Colon (tissue), 2 donors: ENCODE data around the gene NELFCD.
"Not testable (repeated sequence)": the region's sequence is repeated elsewhere in the genome, so short reads cannot be mapped to it uniquely, and the experiment has no call there.

ENCODE experiments used
- FAIRE-seq: peaks from 2 replicates; lab custom pipeline; 2012; peaks lifted over from hg19 to GRCh38; lab: Jason Lieb, UNC
- donor health status: control.
- donor health status: control.

NELFCD gene

DNA sequence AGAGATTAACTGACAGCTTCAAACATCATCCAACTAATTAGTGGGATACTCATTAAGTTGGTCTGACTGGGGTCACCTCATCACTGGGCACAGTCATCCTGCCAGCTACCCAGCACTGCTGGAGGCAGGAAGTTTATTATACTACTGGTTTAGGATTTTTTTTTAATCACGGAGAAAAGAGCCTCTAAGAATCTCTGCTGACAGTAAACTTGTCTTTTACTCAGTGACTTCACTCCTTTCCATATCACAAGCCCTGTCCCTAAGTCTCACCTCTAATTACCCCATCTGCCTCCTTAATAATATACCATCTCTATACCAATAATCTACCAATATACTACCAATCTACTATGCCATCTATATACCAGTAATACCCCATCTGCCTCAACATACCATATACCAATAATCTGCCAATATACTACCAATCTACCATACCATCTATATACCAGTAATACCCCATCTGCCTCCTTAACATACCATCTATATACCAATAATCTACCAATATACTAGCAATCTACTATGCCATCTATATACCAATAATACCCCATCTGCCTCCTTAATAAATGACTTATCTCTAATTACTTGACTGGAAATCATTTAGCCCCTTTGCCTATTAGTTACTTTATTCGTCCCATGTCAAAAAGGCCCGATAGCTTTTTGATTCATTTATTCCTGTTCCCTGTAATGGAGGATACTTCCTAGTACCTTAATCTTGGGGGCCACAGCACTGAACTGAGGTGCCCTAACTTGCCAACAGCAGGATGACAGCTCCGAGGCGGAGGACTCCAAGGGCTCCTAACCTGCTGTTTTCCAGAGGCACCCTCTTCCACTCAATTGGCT is 46.1 kb downstream of the NELFCD start:
- no peak for FAIRE-seq

DNA sequence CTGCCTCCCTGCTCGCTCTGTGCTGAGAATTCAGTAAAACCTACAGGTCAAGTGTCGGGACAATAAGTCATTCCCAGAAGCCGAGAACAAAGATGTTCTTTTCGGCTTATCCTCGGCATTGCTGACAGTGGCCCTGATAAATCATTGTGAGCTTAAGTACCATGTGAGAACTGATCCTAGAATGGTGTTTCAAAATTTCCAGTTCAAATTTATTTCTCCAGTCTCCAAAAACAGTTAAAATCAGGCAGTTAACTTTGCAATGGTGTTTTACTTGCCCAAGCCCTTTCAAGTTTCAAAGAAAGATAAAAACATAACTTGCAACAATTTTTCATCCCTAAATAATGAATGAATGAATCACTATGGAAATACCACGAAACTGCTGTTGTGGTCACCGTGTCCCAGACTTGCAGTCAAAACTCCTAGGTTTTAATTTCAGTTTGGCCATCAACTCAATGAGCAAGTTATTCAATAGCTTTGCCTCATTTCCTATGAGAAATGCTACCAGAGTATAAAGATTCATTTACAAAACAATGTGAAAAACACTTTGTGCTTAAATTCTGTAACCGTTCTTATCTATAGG is 46.8 kb downstream of the NELFCD start:
- FAIRE-seq = no peak

DNA sequence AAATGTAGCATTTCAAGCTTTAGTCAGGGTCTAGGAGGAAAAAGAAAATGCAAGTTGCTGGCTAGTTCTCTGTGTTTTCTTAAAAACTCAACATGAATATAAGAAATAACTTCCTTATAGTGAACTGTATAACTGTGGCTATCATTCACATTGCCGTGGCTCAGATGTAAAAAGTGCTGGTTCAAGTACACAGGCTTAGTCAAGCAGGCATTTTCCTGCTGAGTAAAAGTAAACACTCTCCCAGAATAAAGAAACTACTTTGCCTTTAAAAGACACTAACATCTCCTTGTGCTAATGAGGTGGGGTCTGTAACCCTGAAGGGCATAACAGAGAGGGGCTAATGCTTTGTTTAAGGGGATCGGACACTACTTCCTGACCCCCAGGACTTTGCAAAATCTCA is 47.8 kb downstream of the NELFCD start:
- FAIRE-seq = no peak

DNA sequence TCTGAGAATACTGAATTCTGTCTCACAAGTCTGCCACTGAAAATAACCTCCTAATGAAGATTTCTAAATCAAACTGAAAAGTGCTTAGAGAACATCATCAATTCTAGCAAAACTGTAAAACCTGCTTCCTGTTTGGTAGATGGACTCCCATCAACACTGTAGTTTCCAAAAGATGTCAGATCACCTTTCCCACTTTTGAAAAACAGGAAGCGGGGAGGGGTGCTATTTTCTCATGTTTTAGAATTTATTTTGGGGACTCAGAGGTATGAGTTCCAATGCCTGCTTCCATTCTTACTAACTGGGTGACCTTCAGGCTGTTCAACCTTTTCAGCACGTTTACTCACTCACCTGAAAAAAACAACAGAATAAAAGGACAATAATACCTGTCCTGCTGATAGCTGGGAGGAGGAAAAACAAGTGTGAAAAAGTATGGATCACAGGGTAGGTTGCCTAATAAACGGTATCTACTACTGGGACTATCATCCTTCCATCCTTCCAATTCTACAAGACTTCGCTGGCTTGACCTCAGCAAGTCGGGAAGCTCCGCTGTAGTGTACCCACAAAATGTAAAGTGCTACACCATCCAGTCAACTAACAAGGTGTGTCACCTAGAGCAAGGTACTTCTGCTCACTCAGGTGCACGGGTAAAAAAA is 50.0 kb downstream of the NELFCD start:
- FAIRE-seq = no peak

DNA sequence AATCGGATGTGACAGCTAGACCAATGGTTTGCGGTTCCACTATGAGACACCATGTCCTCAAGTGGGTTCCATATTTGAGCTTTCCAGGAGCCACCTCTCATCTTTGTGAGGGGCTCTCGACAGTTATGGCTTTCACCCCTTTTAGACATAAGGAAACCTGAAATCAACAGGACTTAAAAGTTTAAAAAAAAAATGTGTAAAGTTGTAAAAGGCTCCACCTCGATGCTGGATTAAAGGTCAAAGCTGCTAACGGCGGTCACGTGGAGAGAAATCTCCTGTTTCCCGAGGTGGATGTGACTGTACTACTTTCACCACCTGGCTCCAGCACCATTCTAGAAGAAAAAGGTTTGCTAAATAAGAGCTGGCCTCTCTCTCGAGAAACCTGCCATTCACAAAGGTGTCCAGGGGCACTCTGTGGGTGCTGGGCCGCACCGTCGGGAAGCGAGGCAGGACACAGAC is 50.5 kb downstream of the NELFCD start:
- FAIRE-seq = no peak

DNA sequence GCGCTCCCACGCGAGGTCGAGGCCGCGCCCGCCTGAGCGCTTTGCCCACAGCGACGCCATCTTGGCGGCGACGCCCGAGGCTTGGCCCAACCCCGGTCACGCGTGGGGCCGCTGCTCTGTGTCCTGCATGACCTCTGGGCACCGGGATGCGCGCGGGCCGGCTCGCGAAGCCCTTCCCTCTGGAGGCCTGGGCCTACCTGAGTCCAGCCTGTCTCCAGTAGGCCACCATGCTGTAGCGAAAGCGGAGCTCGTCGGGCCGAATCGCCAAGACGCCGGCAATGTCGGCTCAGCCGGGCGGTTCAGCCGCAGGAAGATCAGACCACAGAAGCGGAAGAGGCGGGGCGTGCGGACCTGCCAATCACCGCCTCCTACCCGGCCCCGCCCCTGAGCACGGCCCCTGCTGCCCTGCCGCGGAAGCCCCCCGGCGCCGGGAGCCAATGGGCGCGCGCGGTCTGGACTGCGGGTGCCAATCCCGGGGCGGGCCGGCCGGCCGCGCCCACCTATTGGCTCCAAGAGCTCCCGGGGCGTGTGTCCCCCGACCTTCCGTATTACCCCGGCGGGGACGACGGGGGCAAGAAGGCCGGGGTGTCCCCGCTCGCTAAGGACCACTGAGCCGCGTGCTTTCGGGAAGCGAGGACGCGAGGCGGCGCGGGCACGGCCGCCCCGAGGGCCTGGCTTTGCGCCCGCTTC is 51.1 kb downstream of the NELFCD start, which contains the start of gene ATP5F1E:
Gene ATP5F1E (minus strand): TSS at position 313 of the 690 bp plus-strand sequence. CDS start 84 bp downstream, at position 229.
- FAIRE-seq = no peak

DNA sequence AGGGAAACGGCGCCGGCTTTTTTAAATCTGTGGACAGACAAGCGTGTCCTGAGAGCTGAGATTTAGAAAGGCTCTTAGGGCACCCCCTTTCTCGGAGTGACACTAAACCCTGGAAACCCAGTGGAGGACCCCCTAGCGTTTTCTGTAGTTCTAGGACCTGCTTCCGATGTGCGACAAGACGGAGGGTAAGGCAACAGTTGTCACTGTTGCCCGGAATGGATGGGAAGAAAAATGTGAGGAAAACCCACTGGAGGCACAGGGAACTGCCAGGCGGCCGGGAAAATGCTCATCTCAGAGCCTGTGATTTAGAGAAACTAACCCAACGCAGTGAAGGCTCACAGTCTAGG is 51.6 kb downstream of the NELFCD start:
- FAIRE-seq = no peak

DNA sequence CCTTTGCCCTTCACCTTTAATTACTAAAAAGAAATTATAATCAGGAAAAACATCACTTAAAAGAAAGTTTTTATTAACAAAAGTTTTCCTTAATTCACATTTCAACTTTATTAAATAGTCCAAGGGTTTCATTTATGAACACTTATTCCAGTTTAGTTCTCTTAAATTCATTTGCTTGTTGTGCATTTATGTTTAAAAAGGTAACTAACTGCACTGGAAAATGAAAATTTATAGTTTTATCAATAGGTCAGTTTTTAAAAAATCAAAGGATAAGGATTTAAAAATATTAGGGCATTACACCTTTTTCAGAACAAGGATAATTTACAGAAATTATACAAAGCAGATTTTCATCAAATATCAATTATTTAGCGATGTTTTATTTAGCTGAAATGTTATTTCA is 52.0 kb downstream of the NELFCD start:
- no peak for FAIRE-seq

DNA sequence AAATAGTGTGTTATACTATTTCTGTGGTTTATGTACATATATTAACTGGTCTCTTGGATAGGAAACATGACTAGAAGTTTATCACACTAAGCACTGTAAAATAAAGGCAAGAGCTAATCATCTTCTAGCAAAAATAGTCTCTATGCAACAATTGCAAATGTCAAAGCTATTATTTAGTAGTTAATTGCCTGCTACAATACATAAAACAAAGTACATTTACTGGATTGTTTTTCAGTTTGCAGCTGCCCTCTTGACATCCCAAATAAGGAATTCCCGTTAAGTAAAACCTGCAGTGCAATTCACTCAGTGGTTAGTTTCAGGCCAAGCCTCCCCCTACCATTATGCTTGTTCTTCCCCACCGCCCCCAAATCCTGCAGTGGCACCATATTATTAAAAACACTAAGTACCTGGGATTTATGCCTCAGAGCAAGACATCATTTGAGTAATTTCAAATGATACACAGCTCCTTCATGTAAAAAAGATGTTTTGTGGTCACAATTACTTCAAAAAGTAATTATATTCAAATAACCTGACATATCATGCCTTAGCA is 52.6 kb downstream of the NELFCD start:
- FAIRE-seq = no peak

DNA sequence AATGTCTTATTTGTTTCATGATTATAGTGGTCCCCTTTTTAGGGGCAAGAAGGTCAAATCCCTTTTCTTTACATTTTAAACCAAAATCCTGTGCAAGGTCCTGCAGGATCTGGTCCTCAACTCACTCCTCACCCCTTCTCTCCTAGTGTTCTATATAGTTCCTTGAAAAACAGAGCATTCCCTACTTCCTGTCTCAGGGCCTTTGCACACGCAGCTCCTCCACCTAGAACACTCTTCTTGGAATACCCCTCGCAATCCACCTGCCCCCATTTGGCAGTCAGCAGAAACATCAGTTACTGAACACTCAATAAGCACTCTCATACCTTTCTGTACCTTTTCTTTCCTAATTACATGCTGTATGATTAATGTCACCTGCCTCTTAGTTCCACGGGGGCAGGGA is 54.3 kb downstream of the NELFCD start:
- FAIRE-seq = no peak

DNA sequence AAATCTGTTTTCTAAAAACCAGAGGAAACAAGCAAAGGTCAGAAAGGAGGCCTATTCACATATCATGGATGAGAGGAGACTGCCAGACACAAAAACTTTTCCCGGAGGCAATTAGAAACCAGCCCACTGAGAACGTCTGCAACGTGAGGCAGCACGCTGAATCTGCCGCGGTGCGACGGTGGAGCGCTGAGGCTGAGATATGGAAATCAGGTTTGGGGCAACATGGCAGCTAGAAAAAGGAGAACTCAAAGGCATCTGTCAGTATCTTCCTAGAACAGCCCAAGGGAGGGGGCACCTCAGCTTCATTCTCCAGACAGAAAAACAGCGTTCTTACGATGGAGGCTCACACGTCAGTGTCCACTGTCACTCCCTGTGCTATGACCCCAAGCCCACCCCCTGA is 56.3 kb downstream of the NELFCD start:
- no peak for FAIRE-seq

DNA sequence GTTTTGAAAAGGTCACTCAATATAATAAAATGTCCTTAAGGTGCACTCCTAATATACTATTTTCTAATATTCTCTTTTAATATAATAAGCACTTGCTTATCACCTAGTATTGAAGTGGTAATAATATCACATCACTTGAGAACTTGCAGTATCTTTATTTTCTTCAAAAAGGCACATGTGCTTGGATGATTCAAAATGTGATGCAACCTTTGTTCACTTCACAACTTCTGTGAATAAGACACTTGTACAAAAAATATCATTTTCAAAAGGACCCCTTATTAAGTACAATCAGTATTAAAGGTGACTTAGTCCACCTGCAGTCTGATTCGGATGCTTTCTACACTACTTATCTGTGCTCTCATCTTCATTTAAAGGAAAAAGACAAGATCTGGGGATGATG is 58.2 kb downstream of the NELFCD start:
- no peak for FAIRE-seq

DNA sequence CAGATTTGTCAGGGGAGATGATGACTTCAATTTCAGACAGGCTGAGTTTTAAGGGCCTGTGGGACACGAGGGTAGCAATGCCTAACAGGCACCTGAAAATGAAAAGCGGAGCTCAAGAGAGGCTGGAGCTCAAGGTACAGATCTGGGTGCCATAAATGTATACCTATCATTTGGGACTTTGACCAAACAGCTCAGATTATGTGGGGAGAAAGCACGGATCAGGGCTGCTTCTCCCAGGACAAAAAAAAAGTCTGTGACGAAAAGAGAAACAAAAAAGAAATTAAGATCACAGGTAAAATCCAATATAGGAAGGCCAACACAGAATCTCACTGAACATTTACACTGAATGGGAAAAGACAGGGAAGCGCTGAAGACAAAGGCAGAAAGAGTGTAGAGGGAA is 59.6 kb downstream of the NELFCD start:
- FAIRE-seq = no peak

DNA sequence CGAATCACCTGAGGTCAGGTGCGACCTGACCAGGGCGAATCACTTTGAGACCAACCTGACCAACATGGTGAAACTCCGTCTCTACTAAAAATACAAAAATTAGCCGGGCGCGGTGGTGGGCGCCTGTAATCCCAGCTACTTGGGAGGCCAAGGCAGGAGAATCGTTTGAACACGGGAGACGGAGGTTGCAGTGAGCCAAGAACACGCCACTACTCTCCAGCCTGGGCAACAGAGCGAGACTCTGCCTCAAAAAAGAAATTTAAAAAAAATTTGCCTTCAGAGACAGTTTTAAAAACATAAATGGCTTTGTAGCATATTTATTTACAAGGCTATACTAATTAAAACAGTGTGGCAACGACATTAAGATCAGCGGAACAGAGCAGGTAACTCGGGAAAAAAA is 60.4 kb downstream of the NELFCD start:
- FAIRE-seq = not testable (repeated sequence)

DNA sequence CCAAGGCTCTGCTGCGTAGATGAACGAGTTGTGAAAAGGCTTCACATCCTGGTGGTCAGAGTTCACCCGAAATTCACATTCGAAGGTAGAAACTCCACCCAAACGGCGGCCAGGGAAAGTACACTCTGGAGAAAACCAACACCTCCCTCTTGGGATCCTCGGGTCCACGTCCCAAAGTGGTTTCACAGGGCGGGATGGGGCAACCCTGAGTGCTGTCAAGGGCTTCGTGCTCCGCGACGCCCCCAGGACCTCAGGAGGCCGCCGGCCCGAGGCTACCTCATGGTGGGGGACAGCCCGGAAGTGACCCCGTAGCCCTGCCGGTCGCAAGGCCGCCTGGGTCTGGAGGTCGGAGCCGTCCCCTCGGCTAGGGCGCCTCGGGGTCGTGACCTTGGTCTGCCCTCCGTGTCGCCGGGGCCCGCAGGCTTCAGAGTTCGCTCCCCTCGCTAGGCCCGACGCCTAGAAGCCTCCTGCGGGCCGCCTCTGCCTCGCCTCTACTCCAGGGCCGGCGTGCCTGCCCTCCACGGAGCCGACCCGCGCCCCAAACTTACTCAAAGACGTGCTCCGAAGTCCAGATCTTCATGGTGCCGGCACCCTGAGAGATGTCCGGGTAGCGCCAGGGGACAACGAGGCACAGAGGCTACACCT is 61.2 kb downstream of the NELFCD start, which contains the start of gene PRELID3B:
Gene PRELID3B (minus strand): TSS at position 636 of the 645 bp plus-strand sequence. CDS start 56 bp downstream, at position 580.
- FAIRE-seq = no peak

DNA sequence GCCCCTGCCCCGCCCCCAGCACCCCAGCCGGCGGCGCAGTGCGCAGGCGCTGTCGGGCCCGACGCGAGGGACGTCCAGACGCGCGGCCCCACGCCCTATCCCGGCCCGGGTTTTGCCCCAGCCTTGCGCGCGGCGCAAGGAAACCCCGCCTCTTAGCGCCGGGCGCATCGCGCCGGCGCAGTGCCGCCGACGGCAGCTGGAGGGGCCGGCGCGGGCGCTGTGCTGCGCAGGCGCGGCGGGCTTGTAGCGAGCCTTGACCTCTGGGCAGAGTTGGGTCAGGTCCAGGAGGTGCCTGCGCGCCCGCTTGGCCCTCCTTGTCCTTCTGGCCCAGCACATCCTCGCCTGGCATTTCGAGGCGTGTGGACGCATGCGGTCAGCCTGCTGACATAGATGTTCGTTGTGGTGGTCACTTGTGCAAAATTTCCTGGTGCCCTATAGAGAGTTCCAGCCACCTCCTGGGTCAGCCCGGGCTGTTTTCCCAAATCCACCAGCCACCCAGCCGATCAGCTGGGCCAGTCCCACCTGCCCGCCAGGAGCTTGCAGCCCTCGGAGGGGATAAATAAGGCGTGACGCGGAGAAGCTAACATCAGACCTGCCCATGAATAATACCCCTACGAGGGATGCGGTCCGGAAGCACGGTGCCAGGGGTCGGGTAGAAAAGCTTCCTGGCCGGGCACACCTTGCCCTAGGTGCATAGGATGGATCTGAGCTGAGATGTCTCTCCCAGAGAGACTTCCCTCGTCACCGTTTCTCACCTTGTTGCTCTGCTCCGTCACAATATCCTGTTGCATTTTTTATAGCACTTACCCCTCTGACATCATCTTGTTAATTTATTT is 62.0 kb downstream of the NELFCD start:
- no peak for FAIRE-seq

DNA sequence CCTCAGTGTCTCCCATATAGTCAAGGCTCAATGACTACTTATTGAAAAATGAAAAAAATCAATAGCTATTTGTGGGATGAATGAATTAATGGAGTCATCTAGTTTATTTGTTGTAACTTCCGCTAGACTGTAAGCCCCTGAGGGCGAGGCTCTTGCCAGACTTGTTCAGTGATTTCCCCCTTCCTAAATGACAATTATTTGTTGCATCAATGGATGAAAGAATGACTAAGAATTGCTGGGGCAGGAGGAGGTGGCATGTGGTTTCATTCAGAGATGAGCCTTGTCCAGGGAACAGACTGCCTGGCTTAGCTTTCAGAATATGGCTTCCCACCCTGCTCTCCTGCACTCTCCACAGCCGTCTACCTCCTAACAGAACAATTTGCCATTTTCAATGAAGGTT is 62.6 kb downstream of the NELFCD start:
- FAIRE-seq = no peak

DNA sequence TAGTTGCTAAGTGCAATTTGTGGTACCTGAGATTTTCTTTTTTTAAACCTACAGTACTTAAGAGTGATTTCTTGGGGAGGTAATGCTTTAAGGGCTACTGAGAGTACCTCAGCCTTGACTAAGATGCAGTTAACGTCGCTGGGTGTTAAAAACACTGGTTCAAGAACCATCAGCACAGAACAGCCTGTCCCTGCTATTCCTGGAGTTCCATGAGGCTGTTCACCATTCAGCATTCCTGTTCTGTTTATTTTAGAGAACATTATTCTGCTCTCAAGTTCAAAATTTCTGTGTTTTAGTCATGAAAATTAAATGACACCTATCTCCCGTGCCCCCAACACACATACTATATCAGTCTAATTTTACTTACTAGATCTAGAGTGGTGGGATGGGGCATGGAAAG is 63.2 kb downstream of the NELFCD start:
- no peak for FAIRE-seq
